K562 (cell line): Measurements from ENCODE around the gene UPF2. TPM values are rescaled to one million over a fixed set of nuclear protein-coding genes. Genes with fewer than 3 reads are reported as not detected.

Source experiments
- ARID1B ChIP-seq: fragments of 450-650 bp; IDR thresholded peaks from 2 replicates; pipeline ENCODE4 v1.6.1; 2016; ENCODE audit warnings: antibody characterized with exemption, mild to moderate bottlenecking, inconsistent platforms
- ATF2 ChIP-seq: sonication (generic); formaldehyde crosslinking; IDR thresholded peaks from 2 replicates; pipeline ENCODE4 v1.8.1; 2022; ENCODE audit warnings: missing genetic modification reagents
- CBFB ChIP-seq: sonication (generic); formaldehyde crosslinking; IDR thresholded peaks from 2 replicates; pipeline ENCODE4 v1.4.0; 2020; ENCODE audit warnings: mild to moderate bottlenecking, missing genetic modification reagents
- CBX8 ChIP-seq: fragments of 200-600 bp; sonication (generic); IDR thresholded peaks from 2 replicates; pipeline ENCODE4 v1.6.1; 2012; ENCODE audit warnings: borderline replicate concordance, mixed run types, low read depth, mild to moderate bottlenecking, moderate library complexity, mixed read lengths, low read length, control low read depth, inconsistent platforms; ENCODE audit not compliant: poor library complexity, severe bottlenecking; ENCODE audit errors: extremely low read depth
- CHD4 ChIP-seq: fragments of 200-600 bp; sonication (generic); IDR thresholded peaks from 3 replicates; pipeline ENCODE4 v1.6.1; 2012; ENCODE audit warnings: low read depth, mild to moderate bottlenecking, mixed read lengths, low read length, inconsistent platforms; ENCODE audit not compliant: insufficient read depth, insufficient replicate concordance, poor library complexity, severe bottlenecking
- FOXA3 ChIP-seq, 2 experiments: fragments of 450-650 bp in 1 of 2; sonication (generic) in 1 of 2; formaldehyde crosslinking; IDR thresholded peaks in 1 of 2; conservative IDR thresholded peaks in 1 of 2; 2 replicates each; pipeline versions ENCODE4 v1.4.0 to v1.8.0; 2020 to 2022; ENCODE audit warnings: mild to moderate bottlenecking in 2 of 2, missing genetic modification reagents in 1 of 2
- GATAD2A ChIP-seq: fragments of 450-650 bp; IDR thresholded peaks from 2 replicates; pipeline ENCODE4 v1.6.1; 2017
- KDM4B ChIP-seq, 2 experiments: fragments of 450-650 bp in 1 of 2; sonication (generic) in 1 of 2; IDR thresholded peaks; 2 replicates each; pipeline ENCODE4 v1.6.1; 2016 to 2017; ENCODE audit warnings: borderline replicate concordance in 2 of 2, antibody characterized with exemption in 1 of 2, low read depth in 1 of 2, mild to moderate bottlenecking in 1 of 2
- NFYB ChIP-seq: IDR thresholded peaks from 2 replicates; pipeline ENCODE4 v1.6.1; 2011; ENCODE audit warnings: mild to moderate bottlenecking, moderate library complexity; ENCODE audit not compliant: insufficient read length; ENCODE audit errors: extremely low read depth
- PATZ1 ChIP-seq: fragments of 250-450 bp; sonication (Bioruptor Pico); IDR thresholded peaks from 2 replicates; pipeline ENCODE4 v1.5.0; 2020; ENCODE audit warnings: mild to moderate bottlenecking, borderline replicate concordance
- RAD51 ChIP-seq: fragments of 450-650 bp; IDR thresholded peaks from 2 replicates; pipeline ENCODE4 v1.7.1; 2016; ENCODE audit warnings: low read depth, mild to moderate bottlenecking, borderline replicate concordance
- SAFB2 ChIP-seq: fragments of 200-400 bp; formaldehyde crosslinking; IDR thresholded peaks from 2 replicates; pipeline ENCODE4 v1.6.1; 2018; ENCODE audit warnings: borderline replicate concordance, low read length, low read depth, moderate library complexity; ENCODE audit not compliant: severe bottlenecking
- SIN3A ChIP-seq, 2 experiments: fragments of 150-350 bp in 1 of 2; IDR thresholded peaks; 2 replicates each; pipeline ENCODE4 v1.6.1; 2011 to 2016; ENCODE audit warnings: borderline replicate concordance in 2 of 2, low read depth in 2 of 2, low read length in 2 of 2, mild to moderate bottlenecking in 2 of 2, moderate library complexity in 2 of 2; ENCODE audit not compliant: control insufficient read depth in 1 of 2
- TBL1XR1 ChIP-seq, 2 experiments: IDR thresholded peaks; 2 replicates each; pipeline ENCODE4 v1.6.1; 2012; ENCODE audit warnings: improper control_type of control experiment in 2 of 2, low read length in 2 of 2, mild to moderate bottlenecking in 1 of 2
- THRA ChIP-seq: fragments of 450-650 bp; IDR thresholded peaks from 2 replicates; pipeline ENCODE4 v1.6.1; 2017; ENCODE audit warnings: mild to moderate bottlenecking, moderate library complexity
- ZBTB34 ChIP-seq: fragments of 250-450 bp; sonication (Bioruptor Pico); IDR thresholded peaks from 2 replicates; pipeline ENCODE4 v1.8.0; 2021; ENCODE audit warnings: mild to moderate bottlenecking, moderate library complexity
- ZBTB7A ChIP-seq: IDR thresholded peaks from 2 replicates; pipeline ENCODE4 v1.6.1; 2011; ENCODE audit warnings: low read depth, mild to moderate bottlenecking, low read length, moderate library complexity, borderline replicate concordance; ENCODE audit not compliant: control insufficient read depth
- ZNF282 ChIP-seq: sonication (generic); formaldehyde crosslinking; IDR thresholded peaks from 2 replicates; pipeline ENCODE4 v1.8.1; 2023; ENCODE audit warnings: missing genetic modification reagents
- ZNF717 ChIP-seq: fragments of 250-450 bp; sonication (Bioruptor Pico); IDR thresholded peaks from 2 replicates; pipeline ENCODE4 v1.5.0; 2021
- ZNF778 ChIP-seq: fragments of 450-650 bp; formaldehyde crosslinking; IDR thresholded peaks from 2 replicates; pipeline ENCODE4 v1.4.0; 2020; ENCODE audit warnings: mild to moderate bottlenecking, moderate library complexity
- polyA plus RNA-seq, 8 experiments: library from polyadenylated mRNA; depleted of rRNA in 4 of 8; stranded (reverse) in 5 of 8; unstranded in 3 of 8; fragments of >200 nt; fragmentation: Nextera tagmentation in 2 of 8; fragmentation: Illumina TruSeq in 1 of 8; extraction: Ambion mirVana in 2 of 8; extraction: Trizol in 1 of 8; gene quantifications; 2 replicates each; pipeline versions ENCODE4 v1.2.1 to v1.2.3, GENCODE V29; 2011 to 2014; ENCODE audit warnings: inconsistent platforms in 1 of 8, missing spikeins in 1 of 8
- total RNA-seq, 7 experiments: library from RNA; depleted of rRNA in 6 of 7; stranded (reverse); fragments of >200 nt in 6 of 7; fragmentation: Illumina TruSeq in 2 of 7; extraction: Trizol in 2 of 7; gene quantifications; 2 replicates each; pipeline versions ENCODE4 v1.2.1 to v1.2.3, GENCODE V29; 2011 to 2021; ENCODE audit warnings: low replicate concordance in 1 of 7

UPF2 gene
- total and polyA plus RNA-seq, 9 of the 15 experiments (the other 6 are each of a cell fraction or from before 2014, with no cell fraction given), result 13.9 to 37.7 (median 23.7) TPM

GRCh38 chr10:11898372-11899066, 144.1 kb downstream of the UPF2 start (continued):
- no peak for TF ChIP-seq ATF2
- TF ChIP-seq ZNF778, result no peak
- no peak for TF ChIP-seq KDM4B (IDR thresholded peaks at IDR 0.05; ENCODE audit: borderline replicate concordance in 2 of 2, low read depth in 1 of 2)
- no peak for TF ChIP-seq CHD4
- no peak for TF ChIP-seq ZNF717 (CRISPR knock-in tag)
- TF ChIP-seq TBL1XR1 (IDR thresholded peaks at IDR 0.05; ENCODE audit: low read length in 2 of 2), result peak; percentile 66 to 94; a peak in 3 of 4 replicates
- TF ChIP-seq CBFB (CRISPR knock-in tag), result no peak
- no peak for TF ChIP-seq ZBTB34 (CRISPR knock-in tag)
- TF ChIP-seq SIN3A (IDR thresholded peaks at IDR 0.05; ENCODE audit: borderline replicate concordance in 2 of 2, control insufficient read depth in 1 of 2, low read depth in 2 of 2, low read length in 2 of 2), result peak; percentile 15 to 67; a peak in 1 of 4 replicates
- no peak for TF ChIP-seq CBX8
- TF ChIP-seq ZNF282 (CRISPR knock-in tag), result no peak
- TF ChIP-seq NFYB, result no peak
- TF ChIP-seq GATAD2A, result 0 out of 2 replicates have a peak, but pooled peaks have one; percentile 9
- peak; percentile 88 for TF ChIP-seq ZBTB7A
- 0 out of 4 replicates have a peak, but pooled peaks of 1 of the 2 experiments have one; percentile 13 for TF ChIP-seq FOXA3 (CRISPR knock-in tag; conservative IDR thresholded peaks at IDR 0.05 in 1 of 2, IDR thresholded peaks at IDR 0.05 in 1 of 2)
- peak; percentile 39; the same call in 1 of the 2 replicates for TF ChIP-seq RAD51
- no peak for TF ChIP-seq PATZ1 (CRISPR knock-in tag)
- no peak for TF ChIP-seq THRA
- TF ChIP-seq SAFB2, result no peak
- peak; percentile 93 for TF ChIP-seq ARID1B
